ENCODE measurements around the gene MTMR2. TPM values are rescaled to one million over a fixed set of nuclear protein-coding genes. Genes with fewer than 3 reads are reported as not detected.

Gene MTMR2
- total and polyA plus RNA-seq, 9 of the 15 experiments (the other 6 are each of a cell fraction or from before 2014, with no cell fraction given) = 12.6 to 35.8 (median 25.2) TPM

GRCh38 chr11:95799546-95799945 is 124.4 kb downstream of the MTMR2 start:
- intact Hi-C loops (cut with micrococcal nuclease) = no loop called here
- no peak for ATAC-seq
- Histone ChIP-seq H3K4me3 (no peak overlapping the region), H3K27ac (ENCODE audit: extremely low read depth, low read depth, low read length) (no peak overlapping the region), H2AFZ (ENCODE audit: low read depth, low read length) (no peak overlapping the region), H4K20me1 (replicated peaks; ENCODE audit: control insufficient read depth, insufficient read depth, low read length) (no peaks in the 10 kb centered on the region), H3K9me3 (replicated peaks; ENCODE audit: control insufficient read depth, insufficient read depth, low read depth, low read length) (no peaks in the 10 kb centered on the region; the same call in 1 of the 2 replicates), H3K9ac (ENCODE audit: insufficient read depth in 1 of 2, low read depth in 2 of 2, low read length in 2 of 2) (no peak overlapping the region), H3K4me1 (replicated peaks in 1 of 2; ENCODE audit: control insufficient read depth in 2 of 2, insufficient read depth in 2 of 2, low read length in 2 of 2) (no peaks in the 10 kb centered on the region), H3K27me3 (ENCODE audit: control insufficient read depth in 2 of 2, insufficient read depth in 2 of 2, low read length in 2 of 2) (no peaks in the 10 kb centered on the region), H3K4me2 (ENCODE audit: insufficient read depth, low read length) (no peak overlapping the region), H3K79me2 (ENCODE audit: control insufficient read depth, insufficient read depth, low read length) (peaks cover 38% of the 10 kb centered on the region), H3K36me3 (ENCODE audit: control insufficient read depth, insufficient read depth, low read length) (peaks cover 58% of the 10 kb centered on the region), H3K9me1 (ENCODE audit: control insufficient read depth, insufficient read depth, low read length) (no peaks in the 10 kb centered on the region)
- in situ Hi-C loops (cut with MboI) = no loop called here
- no peak for FAIRE-seq
- 100% methylated on average over 1 of the region's 1 CpG for WGBS (ENCODE audit: insufficient coverage, low coverage, missing lambda C conversion rate)
- no peak for DNase-seq (ENCODE audit: extremely low read depth in 1 of 4, low spot score in 3 of 4)
- no TSS peak for BruUV-seq (replicated peaks)
- ChIA-PET POLR2A (interaction anchor here (1.5 to 2.6 kb wide), 2 partner anchors 9 to 10 kb away, joined by 4 to 13 read pairs; partner anchors contain the start of genes CEP57 and FAM76B), CTCF (ENCODE audit: low intra/inter-chr PET ratio) (no interaction called here)
- TF ChIP-seq ZNF124 (CRISPR knock-in tag; IDR thresholded peaks at IDR 0.05) (no peak), ZNF583 (CRISPR knock-in tag; IDR thresholded peaks at IDR 0.05) (no peak), ELK1 (CRISPR knock-in tag; IDR thresholded peaks at IDR 0.05) (no peak), SIRT6 (IDR thresholded peaks at IDR 0.05; ENCODE audit: low read depth, low read length) (no peak), E2F1 (CRISPR knock-in tag; IDR thresholded peaks at IDR 0.05) (no peak), HOMEZ (CRISPR knock-in tag; IDR thresholded peaks at IDR 0.05) (no peak), PRDM10 (IDR thresholded peaks at IDR 0.05; ENCODE audit: partially characterized antibody) (no peak), GABPB2 (CRISPR knock-in tag; conservative IDR thresholded peaks at IDR 0.05) (no peak), CCNT2 (IDR thresholded peaks at IDR 0.05; ENCODE audit: borderline replicate concordance, extremely low read depth, insufficient read length, low read depth, low read length) (no peak), ARID3B (CRISPR knock-in tag; IDR thresholded peaks at IDR 0.05; ENCODE audit: borderline replicate concordance) (no peak), ZNF354B (CRISPR knock-in tag; IDR thresholded peaks at IDR 0.05) (no peak), MXD1 (CRISPR knock-in tag; IDR thresholded peaks at IDR 0.05; ENCODE audit: borderline replicate concordance, poor library complexity, severe bottlenecking) (no peak)
